Astrocyte of the cerebellum (primary cell): ENCODE data around the gene C9orf85.
"Not testable (repeated sequence)": the region's sequence is repeated elsewhere in the genome, so short reads cannot be mapped to it uniquely, and the experiment has no call there.

ENCODE experiments used
- DNase-seq: peaks from one replicate; pipeline ENCODE4 v3.0.0-alpha.2; 2011; ENCODE audit warnings: low read depth
- H3K4me3 ChIP-seq: 2 replicates; pipeline ENCODE4 v1.5.1; 2011; ENCODE audit warnings: mild to moderate bottlenecking, low read depth, low read length, moderate library complexity
- in situ Hi-C: cut with HindIII; loops from 2 replicates; pipeline ENCODE4 v1.10.0; 2017; ENCODE audit warnings: low sequenced_read_pairs
- TF ChIP-seq, protein P1 (sequence below): IDR thresholded peaks from 2 replicates; pipeline ENCODE4 v1.5.1; 2012; ENCODE audit warnings: low read length, low read depth, moderate library complexity, mild to moderate bottlenecking; ENCODE audit errors: missing control alignments

C9orf85 gene

GRCh38 chr9:71986900-71987299 lies 75.5 kb downstream of the C9orf85 start:
- in situ Hi-C loops = no loop called here
- H3K4me3 ChIP-seq = no peak overlapping the region
- TF ChIP-seq, protein P1, sequence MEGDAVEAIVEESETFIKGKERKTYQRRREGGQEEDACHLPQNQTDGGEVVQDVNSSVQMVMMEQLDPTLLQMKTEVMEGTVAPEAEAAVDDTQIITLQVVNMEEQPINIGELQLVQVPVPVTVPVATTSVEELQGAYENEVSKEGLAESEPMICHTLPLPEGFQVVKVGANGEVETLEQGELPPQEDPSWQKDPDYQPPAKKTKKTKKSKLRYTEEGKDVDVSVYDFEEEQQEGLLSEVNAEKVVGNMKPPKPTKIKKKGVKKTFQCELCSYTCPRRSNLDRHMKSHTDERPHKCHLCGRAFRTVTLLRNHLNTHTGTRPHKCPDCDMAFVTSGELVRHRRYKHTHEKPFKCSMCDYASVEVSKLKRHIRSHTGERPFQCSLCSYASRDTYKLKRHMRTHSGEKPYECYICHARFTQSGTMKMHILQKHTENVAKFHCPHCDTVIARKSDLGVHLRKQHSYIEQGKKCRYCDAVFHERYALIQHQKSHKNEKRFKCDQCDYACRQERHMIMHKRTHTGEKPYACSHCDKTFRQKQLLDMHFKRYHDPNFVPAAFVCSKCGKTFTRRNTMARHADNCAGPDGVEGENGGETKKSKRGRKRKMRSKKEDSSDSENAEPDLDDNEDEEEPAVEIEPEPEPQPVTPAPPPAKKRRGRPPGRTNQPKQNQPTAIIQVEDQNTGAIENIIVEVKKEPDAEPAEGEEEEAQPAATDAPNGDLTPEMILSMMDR = no peak
- no peak for DNase-seq

DNA sequence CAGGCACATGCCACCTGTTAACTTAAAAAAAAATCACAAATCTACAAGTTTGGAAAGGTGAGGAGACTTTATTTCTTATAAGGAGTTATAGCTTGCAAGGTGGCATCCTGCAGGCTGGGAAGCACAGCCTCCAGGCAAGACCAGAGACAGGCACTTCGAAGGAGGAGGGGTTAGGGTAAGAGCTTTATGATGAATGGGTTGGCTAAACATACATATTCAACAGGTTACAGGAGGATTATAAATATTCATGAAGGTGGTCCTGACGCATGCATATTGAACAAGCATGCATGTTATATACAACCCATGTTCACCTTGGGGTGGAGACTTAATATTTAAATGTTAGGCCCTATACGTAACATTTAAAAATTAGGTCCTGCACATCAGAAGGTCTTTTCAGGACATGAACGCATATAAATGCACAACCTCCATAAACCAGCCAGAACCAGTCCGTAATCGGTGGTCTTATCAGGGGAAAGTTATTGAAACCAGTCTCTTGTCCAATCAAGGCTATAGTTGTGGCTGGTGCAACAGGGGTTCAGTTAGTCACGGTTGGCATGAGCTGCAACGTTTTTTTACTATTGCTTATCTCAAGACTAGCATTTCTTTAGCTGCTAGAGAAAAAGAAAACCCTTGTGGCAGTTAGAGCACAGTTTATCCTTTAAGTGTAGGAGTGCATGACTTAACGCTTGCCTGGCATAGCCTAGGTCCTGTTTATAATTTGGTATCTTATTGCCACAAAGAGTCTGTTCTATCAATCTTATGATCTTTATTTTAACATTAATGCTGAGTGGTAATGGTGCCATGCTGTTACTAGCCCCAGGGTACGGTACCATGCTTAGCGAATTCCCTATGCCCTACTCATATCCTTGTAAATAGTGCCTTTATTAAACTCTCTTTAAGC lies 76.3 kb downstream of the C9orf85 start:
- TF ChIP-seq, protein P1 = no peak
- H3K4me3 ChIP-seq = no peak overlapping the region
- no peak for DNase-seq
- in situ Hi-C loops = no loop called here

DNA sequence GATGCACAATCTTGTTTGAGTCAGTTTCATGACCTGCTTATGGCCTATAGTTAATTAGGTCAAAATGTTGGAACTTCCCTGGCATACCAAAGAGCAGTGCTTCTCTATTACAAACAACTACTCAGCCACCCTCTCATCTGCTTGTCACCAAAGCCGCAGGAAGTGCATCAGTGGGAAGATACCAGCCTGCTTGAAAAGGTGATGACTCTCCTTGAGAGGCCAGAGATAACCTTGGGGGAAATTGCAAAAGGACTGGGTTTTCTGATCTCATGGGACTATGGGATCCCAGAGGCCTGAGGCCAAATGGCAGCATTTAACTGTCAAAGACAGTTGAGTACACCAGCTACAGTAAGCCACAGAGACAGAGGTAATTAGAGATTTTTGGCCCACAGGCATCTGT lies 79.0 kb downstream of the C9orf85 start:
- no peak for DNase-seq
- in situ Hi-C loops = no loop called here
- TF ChIP-seq, protein P1 = no peak
- no peak overlapping the region for H3K4me3 ChIP-seq

DNA sequence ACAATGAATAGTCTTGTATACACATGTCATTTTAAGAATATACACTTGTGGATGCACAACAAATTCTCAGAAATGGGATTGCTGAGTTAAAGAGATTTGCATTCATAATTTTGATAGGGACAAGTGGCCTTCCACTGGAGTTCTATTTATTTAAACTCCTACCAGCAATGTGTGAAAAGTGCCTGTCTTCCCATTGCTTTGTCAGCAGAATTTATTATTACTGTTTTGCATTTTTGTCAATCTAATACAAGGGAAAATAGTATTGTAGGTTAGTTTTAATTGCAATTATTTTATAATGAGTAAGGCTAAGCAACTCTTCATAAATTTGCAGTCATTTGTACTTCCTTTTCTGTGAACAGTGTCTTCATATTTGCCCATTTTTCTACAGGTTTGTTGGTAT lies 94.0 kb downstream of the C9orf85 start:
- in situ Hi-C loops = no loop called here
- TF ChIP-seq, protein P1 = no peak
- no peak for DNase-seq
- H3K4me3 ChIP-seq = no peak overlapping the region

GRCh38 chr9:72006501-72006900 lies 95.1 kb downstream of the C9orf85 start:
- TF ChIP-seq, protein P1 = no peak
- H3K4me3 ChIP-seq = no peak overlapping the region
- in situ Hi-C loops = no loop called here
- no peak for DNase-seq

DNA sequence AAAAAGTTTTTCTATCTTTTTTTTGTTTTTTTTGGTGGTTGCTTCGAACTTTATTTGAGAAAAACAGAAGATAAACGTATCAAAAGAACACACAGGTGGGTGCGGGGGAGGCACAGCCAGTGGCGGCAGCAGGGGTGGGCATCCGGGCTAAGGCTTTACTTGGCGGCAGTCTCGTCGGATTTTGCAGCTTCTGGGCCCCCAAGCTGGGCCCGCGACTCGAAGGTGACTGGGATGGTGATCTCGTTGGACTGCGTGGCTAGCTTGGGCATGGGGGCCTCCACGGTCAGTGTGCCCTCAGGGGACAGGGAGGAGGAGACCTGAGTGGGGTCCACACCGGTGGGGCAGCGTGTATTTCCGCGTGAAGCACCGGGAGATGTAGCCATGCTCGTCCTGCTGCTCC lies 96.3 kb downstream of the C9orf85 start:
- in situ Hi-C loops, H3K4me3 ChIP-seq, DNase-seq: not testable (repeated sequence)

DNA sequence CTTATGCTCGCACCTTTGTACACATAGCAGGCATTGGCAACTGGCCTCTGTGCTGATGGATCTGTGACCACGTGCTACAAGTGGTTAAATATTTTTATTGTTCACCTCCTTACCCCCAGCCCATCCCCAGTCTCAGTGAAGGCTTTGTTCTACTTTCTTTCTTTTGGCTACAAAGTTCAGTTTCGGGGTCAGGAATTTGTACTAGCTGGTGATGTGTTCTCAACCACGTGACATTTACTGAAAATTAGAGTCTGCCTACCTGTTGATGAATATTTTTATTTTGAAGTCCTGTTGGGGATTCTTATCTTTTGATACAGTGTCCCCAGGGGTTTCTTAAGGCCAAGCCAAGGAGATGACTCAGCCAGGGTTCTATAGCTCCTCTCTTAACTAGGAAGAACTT lies 101.2 kb downstream of the C9orf85 start:
- no peak overlapping the region for H3K4me3 ChIP-seq
- in situ Hi-C loops = no loop called here
- TF ChIP-seq, protein P1 = no peak
- no peak for DNase-seq
